Measurements from ENCODE around the gene YWHAB. TPM values are rescaled to one million over a fixed set of nuclear protein-coding genes. Genes with fewer than 3 reads are reported as not detected.

Gene YWHAB
- total and polyA plus RNA-seq, 2 donors from 2014 or later = 156 to 216 TPM

DNA sequence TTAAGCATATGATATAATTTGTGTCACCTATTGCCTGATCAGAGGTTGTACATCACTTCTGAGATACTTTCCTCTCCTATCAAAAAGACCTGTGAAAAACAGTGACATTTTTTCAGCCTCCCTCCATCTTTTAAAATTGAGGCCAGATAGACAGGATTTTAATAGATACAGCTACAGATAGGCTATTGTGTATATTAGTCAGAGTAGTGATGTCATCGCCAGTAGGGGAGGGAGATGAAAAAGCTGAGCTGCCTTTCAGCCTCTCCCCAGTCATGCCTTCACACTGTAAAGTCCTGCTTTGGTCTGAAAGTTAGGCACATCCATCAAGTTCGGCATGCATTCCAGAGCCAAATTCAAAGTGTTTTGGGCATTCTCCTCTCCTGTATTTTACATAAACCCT is 16.5 kb downstream of the YWHAB start:
- DNase-seq (no peak), FAIRE-seq (no peak)
- Histone ChIP-seq H3K27ac (ENCODE audit: low read depth in 2 of 2, low read length in 2 of 2) (no peak overlapping the region), H3K9me3 (ENCODE audit: control insufficient read depth in 2 of 3, insufficient read depth in 1 of 3, low read length in 3 of 3) (no peaks in the 10 kb centered on the region), H3K36me3 (ENCODE audit: control insufficient read depth in 2 of 3, insufficient read depth in 3 of 3, low read length in 3 of 3) (peaks cover 11 to 45% (median 28%) of the 10 kb centered on the region in 3 donors), H3K9ac (ENCODE audit: low read length in 3 of 3) (no peak overlapping the region), H3K4me3 (ENCODE audit: low read length in 3 of 3) (no peak overlapping the region), H3K27me3 (ENCODE audit: control insufficient read depth, insufficient read depth, low read length) (no peaks in the 10 kb centered on the region), H3K4me1 (ENCODE audit: control insufficient read depth in 2 of 3, insufficient read depth in 2 of 3, low read depth in 1 of 3, low read length in 3 of 3) (peaks cover 0 to 3% (median 0%) of the 10 kb centered on the region in 3 donors)
- intact Hi-C loops (cut with DNase I) = no loop called here
- TF ChIP-seq, protein P1, sequence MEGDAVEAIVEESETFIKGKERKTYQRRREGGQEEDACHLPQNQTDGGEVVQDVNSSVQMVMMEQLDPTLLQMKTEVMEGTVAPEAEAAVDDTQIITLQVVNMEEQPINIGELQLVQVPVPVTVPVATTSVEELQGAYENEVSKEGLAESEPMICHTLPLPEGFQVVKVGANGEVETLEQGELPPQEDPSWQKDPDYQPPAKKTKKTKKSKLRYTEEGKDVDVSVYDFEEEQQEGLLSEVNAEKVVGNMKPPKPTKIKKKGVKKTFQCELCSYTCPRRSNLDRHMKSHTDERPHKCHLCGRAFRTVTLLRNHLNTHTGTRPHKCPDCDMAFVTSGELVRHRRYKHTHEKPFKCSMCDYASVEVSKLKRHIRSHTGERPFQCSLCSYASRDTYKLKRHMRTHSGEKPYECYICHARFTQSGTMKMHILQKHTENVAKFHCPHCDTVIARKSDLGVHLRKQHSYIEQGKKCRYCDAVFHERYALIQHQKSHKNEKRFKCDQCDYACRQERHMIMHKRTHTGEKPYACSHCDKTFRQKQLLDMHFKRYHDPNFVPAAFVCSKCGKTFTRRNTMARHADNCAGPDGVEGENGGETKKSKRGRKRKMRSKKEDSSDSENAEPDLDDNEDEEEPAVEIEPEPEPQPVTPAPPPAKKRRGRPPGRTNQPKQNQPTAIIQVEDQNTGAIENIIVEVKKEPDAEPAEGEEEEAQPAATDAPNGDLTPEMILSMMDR (IDR thresholded peaks at IDR 0.05; ENCODE audit: borderline replicate concordance, extremely low read depth, insufficient read depth) = no peak

DNA sequence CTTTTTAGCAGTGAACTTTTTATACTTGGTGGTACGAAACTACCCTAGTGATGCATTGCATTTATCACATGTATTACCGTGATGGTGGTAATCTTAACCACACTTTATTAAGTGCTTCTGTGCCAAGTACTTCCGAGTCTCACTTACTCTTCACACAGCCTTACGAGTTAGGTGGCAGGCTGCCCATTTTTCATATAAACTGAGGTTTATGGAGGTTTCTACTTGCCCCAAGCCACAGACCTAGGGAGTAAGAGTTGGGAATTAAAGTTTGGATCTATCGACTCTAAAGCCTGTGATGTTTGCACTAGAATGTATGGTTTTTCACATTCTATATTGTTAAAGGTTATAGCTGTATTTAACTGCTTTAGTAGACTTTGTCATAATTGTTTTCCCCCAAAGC is 18.9 kb downstream of the YWHAB start:
- Histone ChIP-seq H3K9me3 (ENCODE audit: control insufficient read depth in 2 of 3, insufficient read depth in 1 of 3, low read length in 3 of 3) (no peaks in the 10 kb centered on the region), H3K27me3 (ENCODE audit: control insufficient read depth, insufficient read depth, low read length) (no peaks in the 10 kb centered on the region), H3K4me1 (ENCODE audit: control insufficient read depth in 2 of 3, insufficient read depth in 2 of 3, low read depth in 1 of 3, low read length in 3 of 3) (peaks cover 0 to 3% (median 0%) of the 10 kb centered on the region in 3 donors), H3K9ac (ENCODE audit: low read length in 3 of 3) (no peak overlapping the region), H3K27ac (ENCODE audit: low read depth in 2 of 2, low read length in 2 of 2) (no peak overlapping the region), H3K36me3 (ENCODE audit: control insufficient read depth in 2 of 3, insufficient read depth in 3 of 3, low read length in 3 of 3) (peaks cover 11 to 46% (median 31%) of the 10 kb centered on the region in 3 donors), H3K4me3 (ENCODE audit: low read length in 3 of 3) (no peak overlapping the region)
- TF ChIP-seq, protein P1 (IDR thresholded peaks at IDR 0.05; ENCODE audit: borderline replicate concordance, extremely low read depth, insufficient read depth) = no peak
- DNase-seq (no peak), FAIRE-seq (no peak)
- intact Hi-C loops (cut with DNase I) = no loop called here

DNA sequence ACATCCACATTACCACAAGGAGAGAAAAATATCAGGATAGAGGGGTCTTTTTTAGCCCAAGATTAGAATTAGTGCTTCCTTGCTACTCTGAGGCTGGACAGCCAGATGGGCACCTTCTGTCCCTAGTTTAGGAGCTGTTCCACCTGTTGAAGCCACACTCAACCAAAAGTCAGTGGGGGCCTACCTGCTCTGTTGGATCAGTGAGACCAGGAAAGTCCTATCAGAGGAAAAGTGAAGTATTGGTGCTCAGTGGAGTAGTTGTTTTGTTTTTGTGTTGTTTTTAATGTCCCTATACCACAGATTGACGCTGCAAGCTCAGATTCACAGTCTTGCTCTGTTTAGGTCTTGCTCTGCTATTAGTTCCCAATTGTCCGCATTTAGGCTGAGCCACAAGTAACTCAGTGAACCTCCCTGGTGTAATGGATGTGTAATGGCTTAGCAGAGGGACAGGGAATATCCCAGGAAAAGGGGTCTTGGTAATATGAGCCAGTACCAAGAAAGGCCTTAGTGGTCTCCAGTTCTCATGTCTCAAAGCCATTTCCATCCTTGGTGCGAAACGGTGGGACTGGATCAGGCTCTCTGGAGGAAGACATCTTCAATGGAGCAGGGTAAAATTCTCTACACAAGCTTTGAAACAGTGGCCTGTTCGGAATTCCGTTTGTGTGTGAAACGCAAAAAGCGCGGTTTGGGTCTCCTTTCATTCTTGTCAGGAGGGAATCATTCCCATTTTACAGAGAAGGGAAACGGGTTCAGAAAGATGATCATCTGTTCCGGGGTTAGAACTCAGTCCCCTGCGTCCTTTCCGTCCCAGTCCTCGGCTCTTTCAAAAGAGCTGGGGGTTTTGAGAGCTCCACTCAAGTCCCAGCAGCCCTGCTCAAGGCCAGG is 23.7 kb downstream of the YWHAB start:
- Histone ChIP-seq H3K9ac (ENCODE audit: low read length in 3 of 3) (no peak overlapping the region), H3K9me3 (ENCODE audit: control insufficient read depth in 2 of 3, insufficient read depth in 1 of 3, low read length in 3 of 3) (no peaks in the 10 kb centered on the region), H3K4me1 (ENCODE audit: control insufficient read depth in 2 of 3, insufficient read depth in 2 of 3, low read depth in 1 of 3, low read length in 3 of 3) (peaks cover 0 to 8% (median 0%) of the 10 kb centered on the region in 3 donors), H3K4me3 (ENCODE audit: low read length in 3 of 3) (peak overlapping the region; percentile 22 to 76 (median 36)), H3K36me3 (ENCODE audit: control insufficient read depth in 2 of 3, insufficient read depth in 3 of 3, low read length in 3 of 3) (peaks cover 12 to 29% (median 20%) of the 10 kb centered on the region in 3 donors), H3K27me3 (ENCODE audit: control insufficient read depth, insufficient read depth, low read length) (no peaks in the 10 kb centered on the region), H3K27ac (ENCODE audit: low read depth in 2 of 2, low read length in 2 of 2) (no peak overlapping the region)
- no peak for FAIRE-seq
- intact Hi-C loops (cut with DNase I) = no loop called here
- TF ChIP-seq, protein P1 (IDR thresholded peaks at IDR 0.05; ENCODE audit: borderline replicate concordance, extremely low read depth, insufficient read depth) = no peak
- DNase-seq = no peak
